NB4 (cell line): ENCODE results near the gene CADM1.

ENCODE experiments used
- DNase-seq: peaks from one replicate; pipeline ENCODE4 v3.0.0; 2010; ENCODE audit warnings: low read depth
- H3K4me3 ChIP-seq: one replicate; pipeline ENCODE4 v1.5.1; 2011; ENCODE audit warnings: mild to moderate bottlenecking, low read depth, low read length, moderate library complexity
- MYC ChIP-seq: IDR thresholded peaks from 2 replicates; pipeline ENCODE4 v1.6.1; 2011; ENCODE audit warnings: low read depth, low read length
- POLR2A ChIP-seq: IDR thresholded peaks from 2 replicates; pipeline ENCODE4 v1.6.1; 2011; ENCODE audit warnings: mild to moderate bottlenecking; ENCODE audit not compliant: insufficient read length; ENCODE audit errors: extremely low read depth
- TF ChIP-seq, protein P1 (sequence below): IDR thresholded peaks from 2 replicates; pipeline ENCODE4 v1.6.1; 2011; ENCODE audit warnings: low read depth, low read length
- TF ChIP-seq, protein P2 (sequence below): IDR thresholded peaks from one replicate; pipeline ENCODE4 v1.5.1; 2012; ENCODE audit warnings: low read depth, low read length

Gene CADM1

DNA sequence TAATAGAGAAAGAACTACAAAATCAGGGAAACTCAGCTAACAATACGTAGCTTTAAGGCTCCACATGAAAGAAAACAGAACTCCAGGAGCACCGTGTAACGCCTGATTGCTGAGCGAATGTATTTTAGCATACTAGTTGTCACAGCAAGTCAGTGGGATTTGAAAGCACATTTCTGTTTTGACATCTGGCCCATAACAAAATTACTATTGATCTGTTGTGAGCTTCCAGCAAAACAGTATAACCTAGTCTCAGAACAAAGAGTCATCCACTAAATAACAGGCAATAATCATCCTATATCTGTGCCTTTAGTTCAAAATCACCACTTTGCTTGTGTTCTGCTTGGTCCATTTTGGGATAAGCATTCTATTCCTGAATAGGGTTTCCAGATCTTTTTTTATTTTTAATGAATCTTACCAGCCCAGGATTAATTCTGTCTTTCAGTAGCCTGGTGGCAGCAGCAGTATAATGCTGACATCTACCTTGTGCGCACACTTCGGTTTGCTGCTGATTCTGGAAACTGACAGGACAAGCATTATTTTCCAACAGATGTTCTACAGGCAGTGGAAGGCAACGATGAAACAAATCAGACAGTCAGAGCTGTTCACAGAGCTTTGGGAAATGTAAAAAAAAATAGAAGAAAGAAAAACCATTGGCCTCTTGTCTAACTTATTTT is 66.2 kb downstream of the CADM1 start:
- no peak overlapping the region for H3K4me3 ChIP-seq
- TF ChIP-seq MYC (no peak), POLR2A (no peak)
- TF ChIP-seq, protein P1, sequence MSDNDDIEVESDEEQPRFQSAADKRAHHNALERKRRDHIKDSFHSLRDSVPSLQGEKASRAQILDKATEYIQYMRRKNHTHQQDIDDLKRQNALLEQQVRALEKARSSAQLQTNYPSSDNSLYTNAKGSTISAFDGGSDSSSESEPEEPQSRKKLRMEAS: no peak
- TF ChIP-seq, protein P2, sequence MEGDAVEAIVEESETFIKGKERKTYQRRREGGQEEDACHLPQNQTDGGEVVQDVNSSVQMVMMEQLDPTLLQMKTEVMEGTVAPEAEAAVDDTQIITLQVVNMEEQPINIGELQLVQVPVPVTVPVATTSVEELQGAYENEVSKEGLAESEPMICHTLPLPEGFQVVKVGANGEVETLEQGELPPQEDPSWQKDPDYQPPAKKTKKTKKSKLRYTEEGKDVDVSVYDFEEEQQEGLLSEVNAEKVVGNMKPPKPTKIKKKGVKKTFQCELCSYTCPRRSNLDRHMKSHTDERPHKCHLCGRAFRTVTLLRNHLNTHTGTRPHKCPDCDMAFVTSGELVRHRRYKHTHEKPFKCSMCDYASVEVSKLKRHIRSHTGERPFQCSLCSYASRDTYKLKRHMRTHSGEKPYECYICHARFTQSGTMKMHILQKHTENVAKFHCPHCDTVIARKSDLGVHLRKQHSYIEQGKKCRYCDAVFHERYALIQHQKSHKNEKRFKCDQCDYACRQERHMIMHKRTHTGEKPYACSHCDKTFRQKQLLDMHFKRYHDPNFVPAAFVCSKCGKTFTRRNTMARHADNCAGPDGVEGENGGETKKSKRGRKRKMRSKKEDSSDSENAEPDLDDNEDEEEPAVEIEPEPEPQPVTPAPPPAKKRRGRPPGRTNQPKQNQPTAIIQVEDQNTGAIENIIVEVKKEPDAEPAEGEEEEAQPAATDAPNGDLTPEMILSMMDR: no peak
- DNase-seq: no peak

DNA sequence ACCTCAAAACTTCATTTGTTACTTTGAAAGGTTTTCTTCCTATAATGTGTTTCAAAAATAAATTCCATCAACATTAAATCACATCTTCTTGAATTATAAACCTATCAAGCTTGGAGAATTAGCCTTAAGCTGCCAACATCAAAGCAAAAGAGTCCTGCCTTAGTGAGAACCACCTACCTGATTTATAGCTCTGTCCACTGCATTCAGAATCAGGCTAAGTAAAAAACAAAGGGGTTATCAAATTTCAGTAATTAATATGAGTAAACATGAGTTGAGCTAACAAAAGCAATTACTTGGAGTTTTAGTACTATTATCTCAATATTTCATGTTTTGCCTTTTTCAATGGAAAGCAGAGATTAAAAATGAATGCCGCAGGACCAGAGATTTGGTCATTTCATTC is 73.9 kb downstream of the CADM1 start:
- no peak overlapping the region for H3K4me3 ChIP-seq
- TF ChIP-seq MYC (no peak), POLR2A (no peak)
- TF ChIP-seq, protein P1: no peak
- TF ChIP-seq, protein P2: no peak
- no peak for DNase-seq

DNA sequence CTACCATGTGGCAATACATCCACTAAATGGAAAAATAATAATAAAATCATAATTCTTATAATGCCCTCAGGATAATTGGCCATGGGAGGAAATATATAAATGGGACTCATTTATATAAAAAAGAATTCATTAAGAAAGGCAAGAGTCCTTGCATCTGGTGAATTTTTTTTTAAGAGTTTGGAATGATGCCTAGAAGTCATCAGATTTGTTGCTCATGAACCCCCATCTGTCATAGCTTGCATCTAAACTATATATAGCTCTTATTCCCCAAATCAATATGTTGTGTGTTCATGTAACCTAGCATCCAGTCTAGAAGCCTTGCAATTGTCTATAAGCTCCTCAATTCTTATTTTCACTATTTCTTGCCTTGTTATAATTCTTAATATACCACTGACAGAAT is 75.9 kb downstream of the CADM1 start:
- no peak for DNase-seq
- no peak overlapping the region for H3K4me3 ChIP-seq
- TF ChIP-seq MYC (no peak), POLR2A (no peak)
- TF ChIP-seq, protein P1: no peak
- TF ChIP-seq, protein P2: no peak

DNA sequence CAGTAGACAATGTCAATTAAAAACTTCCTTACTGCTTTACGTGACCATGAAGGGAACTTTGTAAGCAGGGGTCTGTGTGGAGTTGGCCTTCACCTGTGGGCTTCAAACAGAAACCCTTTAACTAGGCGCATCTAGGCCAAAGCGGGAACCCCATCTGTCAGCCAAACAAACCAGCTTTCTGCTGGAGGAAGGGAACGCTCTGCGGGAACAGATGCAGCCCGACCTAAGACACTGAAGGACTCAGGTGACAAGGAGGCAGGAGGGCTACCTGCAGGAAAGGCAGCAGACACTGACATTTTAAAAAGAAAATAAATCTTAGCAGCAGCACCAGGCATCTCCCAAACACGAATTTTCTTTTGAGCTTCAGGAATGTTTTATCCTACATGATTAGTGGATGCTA is 78.4 kb downstream of the CADM1 start:
- TF ChIP-seq POLR2A: no peak
- TF ChIP-seq, protein P2: no peak
- TF ChIP-seq, protein P1: no peak
- TF ChIP-seq MYC: no peak
- no peak overlapping the region for H3K4me3 ChIP-seq
- DNase-seq: no peak

DNA sequence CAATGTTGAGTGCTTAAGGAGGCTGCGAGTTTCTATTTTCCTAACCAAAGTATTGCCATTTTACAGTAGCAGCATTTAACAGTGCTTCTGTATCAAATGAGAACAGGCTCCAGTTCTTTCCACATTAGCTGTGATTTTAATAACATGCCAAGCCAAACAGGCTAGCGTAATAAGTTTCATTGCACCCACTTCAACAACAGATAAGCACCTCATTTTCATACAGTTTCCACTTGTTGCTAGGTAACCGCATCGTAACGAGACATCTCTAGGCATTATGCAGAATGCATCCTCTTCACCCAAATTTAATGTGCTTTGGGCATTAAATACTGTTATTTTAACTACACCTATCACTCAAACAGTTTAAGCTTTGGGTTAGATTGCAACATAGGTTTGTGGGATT is 79.0 kb downstream of the CADM1 start:
- no peak for DNase-seq
- TF ChIP-seq MYC: no peak
- TF ChIP-seq, protein P2: no peak
- TF ChIP-seq, protein P1: no peak
- TF ChIP-seq POLR2A: no peak
- H3K4me3 ChIP-seq: no peak overlapping the region
